DMS53 treated with DMSO at 0.1 percent for 48 hours (cell line): ENCODE results near the gene MINAR2.
A peak's percentile ranks its signal among the peaks of the same experiment; 100 is the strongest.

ENCODE experiments used
- DNase-seq: peaks from one replicate; lab custom pipeline; 2025; ENCODE audit not compliant: unreplicated experiment; lab: John Stamatoyannopoulos, UW

Gene MINAR2

GRCh38 chr5:129747572-129748407 lies at the start of gene MINAR2:
Gene MINAR2, plus strand, starts transcription at chr5:129748094. Its CDS starts 97 bp downstream, at chr5:129748191.
- no peak for DNase-seq

- no peak for DNase-seq
Observed at GRCh38 chr5:129698661-129699060, 49.2 kb upstream of the MINAR2 start.

- DNase-seq: no peak
Observed at GRCh38 chr5:129716235-129716634, 31.7 kb upstream of the MINAR2 start.

GRCh38 chr5:129716651-129717050 lies 31.2 kb upstream of the MINAR2 start:
- no peak for DNase-seq

GRCh38 chr5:129717751-129718310 lies 30.1 kb upstream of the MINAR2 start:
- DNase-seq: no peak

- DNase-seq: no peak
Observed at GRCh38 chr5:129718471-129719090, 29.3 kb upstream of the MINAR2 start.

GRCh38 chr5:129724222-129724621 lies 23.7 kb upstream of the MINAR2 start:
- no peak for DNase-seq

- no peak for DNase-seq
Observed at GRCh38 chr5:129724647-129725046, 23.2 kb upstream of the MINAR2 start.

- DNase-seq: no peak
Observed at GRCh38 chr5:129739773-129740172, 8.1 kb upstream of the MINAR2 start.

GRCh38 chr5:129743541-129744187 lies 4.2 kb upstream of the MINAR2 start:
- DNase-seq: no peak

GRCh38 chr5:129745997-129746396 lies 1.9 kb upstream of the MINAR2 start:
- no peak for DNase-seq

- DNase-seq: no peak
Observed at GRCh38 chr5:129746876-129747275, 1.0 kb upstream of the MINAR2 start.

GRCh38 chr5:129748913-129749880 lies 1.3 kb downstream of the MINAR2 start:
- DNase-seq: no peak

- DNase-seq: no peak
Observed at GRCh38 chr5:129760636-129761325, 12.9 kb downstream of the MINAR2 start.

- no peak for DNase-seq
Observed at GRCh38 chr5:129763651-129764050, 15.8 kb downstream of the MINAR2 start.

GRCh38 chr5:129766798-129767197 lies 18.9 kb downstream of the MINAR2 start:
- DNase-seq: no peak

- DNase-seq: peak; percentile 88
Observed at GRCh38 chr5:129767927-129768380, 20.1 kb downstream of the MINAR2 start.

- DNase-seq: peak; percentile 6
Observed at GRCh38 chr5:129768735-129769134, 20.8 kb downstream of the MINAR2 start.

- DNase-seq: no peak
Observed at GRCh38 chr5:129770024-129770820, 22.3 kb downstream of the MINAR2 start.
